Raji (cell line): Measurements from ENCODE around the gene MED6.

Experiments
- POLR2A ChIP-seq: IDR thresholded peaks from 2 replicates; pipeline ENCODE4 v1.6.1; 2011; ENCODE audit warnings: low read depth, low read length, control low read depth; ENCODE audit not compliant: insufficient read depth

MED6 gene

DNA sequence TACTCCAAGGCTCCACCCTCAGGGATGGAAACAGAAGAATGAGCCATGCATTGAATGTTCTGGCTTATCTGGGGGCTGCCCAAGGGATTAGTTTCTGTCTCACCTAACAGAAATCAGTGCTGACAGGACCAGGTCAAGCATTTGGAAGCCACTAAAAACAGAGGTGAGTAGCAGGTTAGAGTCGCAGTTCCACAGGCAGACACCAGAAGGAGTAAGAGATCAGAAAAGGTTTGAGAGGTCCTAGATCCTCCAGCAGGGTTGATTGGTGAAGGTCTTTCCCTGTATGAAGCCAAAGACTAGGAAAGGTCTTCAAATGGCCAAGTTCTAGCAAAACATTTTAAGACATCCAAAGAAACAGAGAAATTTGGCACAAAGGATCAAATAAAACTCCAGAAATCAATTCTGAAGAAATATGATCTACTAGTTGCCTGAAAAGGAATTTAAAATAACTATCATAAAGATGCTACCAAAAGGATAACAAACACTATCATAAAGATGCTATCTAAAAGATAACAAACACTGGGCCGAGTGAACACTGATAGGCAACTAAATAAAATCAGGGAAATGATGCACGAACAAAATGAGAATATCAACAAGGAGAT, 21.8 kb upstream of the MED6 start:
- TF ChIP-seq POLR2A: no peak

DNA sequence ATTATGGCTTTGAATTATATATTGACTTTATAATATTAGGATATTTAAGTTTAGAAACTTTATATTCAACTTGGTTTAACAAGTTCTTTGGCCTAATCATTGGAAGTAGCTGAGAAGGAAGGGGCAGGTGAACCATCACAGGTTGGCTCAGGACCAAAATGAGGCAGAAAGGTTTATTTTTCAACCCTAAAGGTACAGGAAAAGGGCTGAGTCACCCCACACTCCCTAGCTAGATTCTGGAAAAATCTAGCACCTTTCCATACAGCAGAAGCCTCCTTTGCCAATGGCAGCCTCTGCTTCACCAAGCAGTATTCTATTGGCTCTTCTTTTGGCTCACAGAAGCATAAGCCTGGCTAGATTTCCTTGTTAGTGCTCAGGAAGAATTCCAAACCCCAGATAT, 19.3 kb upstream of the MED6 start:
- no peak for TF ChIP-seq POLR2A

DNA sequence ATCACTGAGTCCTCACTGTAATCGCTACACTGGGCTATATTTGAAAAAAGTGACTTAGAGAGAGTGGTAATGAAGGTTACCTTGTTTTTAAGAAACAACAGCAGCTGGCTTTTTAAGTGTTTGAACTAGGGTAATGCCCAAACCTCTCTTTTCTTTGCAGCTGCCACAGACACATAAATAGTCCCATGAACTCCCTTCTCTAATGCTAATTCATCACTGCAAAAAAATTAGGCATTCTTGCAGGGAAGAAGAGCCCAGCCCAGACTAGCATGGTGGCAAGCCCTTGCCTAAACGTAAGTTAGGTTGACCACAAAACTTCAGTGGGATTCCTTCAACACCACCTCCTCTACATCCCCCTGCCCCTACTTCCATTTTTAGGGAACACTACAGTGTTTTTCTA, 17.9 kb upstream of the MED6 start:
- no peak for TF ChIP-seq POLR2A

DNA sequence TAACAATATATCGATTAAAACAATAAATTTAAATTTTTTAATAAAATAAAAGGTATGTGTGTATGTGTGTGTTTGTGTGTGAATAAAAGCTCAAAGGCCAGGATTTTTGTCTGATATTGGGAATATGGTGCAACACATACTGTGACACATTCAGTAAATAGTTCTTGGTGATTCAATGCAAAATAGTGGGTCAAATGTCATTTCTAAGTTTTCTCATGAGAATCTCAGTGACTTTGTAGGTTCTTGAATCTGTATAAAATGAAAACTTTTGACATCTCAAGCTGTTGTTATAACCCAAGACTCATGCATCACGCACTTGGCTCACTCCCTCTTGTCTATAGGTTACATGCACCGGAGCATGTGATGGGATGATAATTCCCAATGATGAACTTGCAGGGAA, 16.2 kb upstream of the MED6 start:
- TF ChIP-seq POLR2A: no peak

DNA sequence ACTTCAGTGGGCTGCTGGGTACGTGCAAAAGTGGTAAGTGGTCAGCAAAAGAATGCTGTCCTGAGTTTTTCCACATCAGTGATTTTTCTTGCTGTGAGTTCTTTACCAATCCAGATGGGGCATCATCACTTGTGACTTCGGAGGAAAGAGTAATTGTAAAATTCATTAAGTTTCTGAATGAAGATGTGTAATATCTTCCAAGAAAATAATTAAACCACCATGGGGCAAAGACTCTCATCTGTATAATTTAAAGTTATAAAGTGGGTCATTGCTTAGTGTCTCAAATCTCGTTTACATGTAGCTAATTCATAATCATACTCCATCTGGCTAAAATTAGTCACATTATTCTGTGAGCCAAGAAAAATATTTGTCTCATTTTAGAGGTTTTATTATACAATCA, 10.8 kb upstream of the MED6 start:
- no peak for TF ChIP-seq POLR2A

DNA sequence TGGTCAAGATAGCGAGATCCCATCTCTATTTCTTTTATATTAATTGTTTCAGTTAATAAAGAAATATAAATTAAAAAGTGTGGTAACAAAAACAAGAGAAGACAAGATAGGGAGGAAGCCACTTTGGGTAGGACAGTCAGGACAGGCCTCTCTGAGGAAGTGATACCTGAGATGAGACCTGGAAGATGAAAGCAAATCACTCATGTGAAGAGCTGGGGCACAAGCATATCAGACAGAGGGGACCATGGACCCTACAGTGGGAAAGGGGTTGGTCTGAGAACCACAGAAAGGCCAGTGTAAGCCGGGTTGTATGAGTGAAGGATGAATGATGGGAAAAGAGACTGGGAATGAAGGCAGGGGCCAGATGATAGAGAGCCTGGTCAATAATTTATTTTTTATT, 1.8 kb upstream of the MED6 start:
- no peak for TF ChIP-seq POLR2A

DNA sequence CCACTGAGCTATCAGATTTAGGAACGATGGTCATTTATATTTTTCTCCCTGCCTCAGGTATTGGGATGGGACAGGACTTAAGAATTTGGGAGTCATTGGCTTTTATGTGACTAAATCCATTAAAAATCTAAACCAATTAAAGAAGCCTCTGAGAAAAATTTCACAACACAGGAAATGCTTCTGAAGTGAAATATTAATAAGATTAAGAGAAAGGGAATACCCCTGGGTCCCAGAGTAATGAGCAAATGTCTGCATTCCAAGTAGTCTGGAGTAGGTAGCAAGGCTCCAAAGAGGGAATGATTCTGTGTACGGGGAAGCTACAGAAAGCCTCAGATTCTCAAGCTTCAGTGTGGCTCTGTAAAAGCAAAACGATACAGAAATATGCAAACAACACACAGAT, 707 bp upstream of the MED6 start:
- TF ChIP-seq POLR2A: 0 out of 2 replicates have a peak, but pooled peaks have one; percentile 4

DNA sequence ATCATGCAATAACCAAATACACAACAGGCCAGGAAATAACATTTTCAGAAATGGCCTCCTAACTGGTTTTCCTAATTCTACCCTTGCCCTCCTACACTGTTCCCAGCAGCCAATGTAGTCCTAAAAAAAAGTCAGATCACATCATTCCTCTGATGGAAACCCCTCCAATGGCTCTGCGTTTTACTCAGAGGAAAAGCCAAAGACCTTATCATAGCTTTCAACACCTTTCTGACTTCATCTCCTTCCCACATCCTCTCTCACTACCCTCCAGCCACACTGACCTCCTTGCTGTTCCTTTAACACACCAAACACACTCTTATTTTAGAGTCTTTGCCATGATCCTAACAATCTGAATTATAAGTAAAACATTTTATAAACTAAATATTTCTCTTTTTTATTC, 1.1 kb downstream of the MED6 start:
- TF ChIP-seq POLR2A: no peak

DNA sequence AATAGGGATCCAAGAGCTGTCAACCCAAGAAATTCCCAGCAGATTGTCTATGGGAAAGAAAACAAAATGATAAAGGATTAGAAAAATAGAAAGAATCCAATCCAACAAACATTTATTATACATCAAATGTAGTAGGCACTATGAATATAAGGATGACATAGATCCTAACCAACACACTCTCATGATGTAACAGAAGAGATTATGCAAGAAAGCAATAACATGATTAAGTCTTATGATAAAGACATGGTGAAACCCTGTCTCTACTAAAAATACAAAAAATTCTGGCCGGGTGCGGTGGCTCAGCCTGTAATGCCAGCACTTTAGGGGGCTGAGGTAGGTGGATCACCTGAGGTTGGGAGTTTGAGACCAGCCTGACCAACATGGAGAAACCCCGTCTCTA, 2.7 kb downstream of the MED6 start:
- no peak for TF ChIP-seq POLR2A

DNA sequence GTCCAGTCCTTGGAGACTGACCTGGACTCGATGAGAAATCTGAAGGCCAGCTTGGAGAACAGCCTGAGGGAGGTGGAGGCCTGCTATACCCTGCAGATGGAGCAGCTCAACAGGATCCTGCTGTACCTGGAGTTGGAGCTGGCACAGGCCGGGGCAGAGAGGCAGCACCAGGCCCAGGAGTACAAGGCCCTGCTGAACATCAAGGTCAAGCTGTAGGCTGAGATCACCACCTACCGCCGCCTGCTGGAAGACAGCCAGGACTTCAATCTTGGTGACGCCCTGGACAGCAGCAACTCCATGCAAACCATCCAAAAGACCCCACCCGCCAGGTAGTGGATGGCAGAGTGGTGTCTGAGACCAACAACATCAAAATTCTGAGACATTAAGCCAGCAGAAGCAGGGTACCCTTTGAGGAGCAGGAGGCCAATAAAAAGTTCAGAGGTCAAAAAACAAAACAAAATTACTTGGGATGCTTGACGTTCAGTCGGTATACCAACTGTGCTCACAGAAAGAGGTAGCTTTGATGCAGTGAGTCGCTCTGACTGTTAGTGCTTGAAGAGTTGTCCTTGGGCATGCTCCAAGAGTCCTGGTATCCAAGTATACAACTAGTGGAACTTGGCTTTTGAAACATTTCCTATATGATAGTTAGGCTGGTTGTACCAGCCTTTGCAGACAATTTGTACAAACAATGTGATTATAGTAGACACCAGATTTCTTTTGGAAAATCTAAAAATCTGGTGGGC, 4.8 kb downstream of the MED6 start:
- TF ChIP-seq POLR2A: no peak

DNA sequence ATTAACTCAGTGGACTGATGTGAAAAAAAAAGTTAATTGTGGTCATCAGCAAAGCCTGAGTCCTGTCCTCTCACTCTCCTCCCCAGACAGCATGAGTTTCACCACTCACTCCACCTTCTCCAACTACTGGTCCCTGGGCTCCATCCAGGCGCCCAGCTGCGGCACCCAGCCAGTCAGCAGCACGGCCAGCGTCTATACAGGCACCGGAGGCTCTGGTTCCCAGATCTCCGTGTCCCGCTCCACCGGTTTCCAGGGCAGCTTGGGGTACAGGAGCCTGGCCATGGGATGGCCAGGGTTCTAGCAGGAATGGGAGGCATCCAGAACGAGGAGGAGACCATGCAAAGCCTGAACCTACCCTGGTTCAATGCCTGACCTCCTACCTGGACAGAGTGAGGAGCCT, 6.0 kb downstream of the MED6 start:
- TF ChIP-seq POLR2A: no peak

DNA sequence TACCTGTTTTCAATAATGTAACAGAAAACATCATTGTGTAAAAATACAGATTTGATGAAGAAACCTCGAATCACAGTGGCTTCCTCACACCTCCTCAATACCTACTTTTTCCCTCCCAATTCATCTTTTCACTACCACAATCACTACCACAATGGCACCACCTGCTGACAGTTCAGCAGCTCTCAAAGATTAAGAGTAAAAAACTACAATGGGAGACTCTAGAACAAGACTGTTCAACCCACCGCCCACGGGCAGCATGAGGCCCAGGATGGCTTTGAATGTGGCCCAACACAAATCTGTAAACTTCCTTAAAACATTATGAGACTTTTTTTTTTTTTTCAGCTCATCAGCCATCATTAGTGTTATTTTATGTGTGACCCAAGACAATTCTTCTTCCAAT, 15.2 kb downstream of the MED6 start:
- no peak for TF ChIP-seq POLR2A

DNA sequence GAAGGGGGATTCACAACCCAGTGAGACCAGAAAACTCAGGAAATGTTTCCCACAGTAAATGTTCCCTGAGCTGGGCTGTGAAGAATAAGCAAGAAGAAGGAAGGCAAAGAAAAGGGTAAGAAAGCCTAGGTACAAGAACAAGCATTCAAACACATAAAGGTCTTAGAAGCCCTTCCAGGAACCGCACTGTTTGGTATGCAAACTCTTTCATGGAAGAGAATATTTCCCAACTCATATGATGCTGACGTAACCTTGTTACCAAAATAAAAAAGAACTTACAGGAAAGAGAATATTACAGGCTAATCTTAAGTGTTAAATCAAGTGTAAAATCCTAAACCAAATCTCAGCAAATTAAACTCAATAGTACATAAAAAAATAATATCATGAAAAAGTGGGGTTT, 23.6 kb downstream of the MED6 start:
- TF ChIP-seq POLR2A: no peak

DNA sequence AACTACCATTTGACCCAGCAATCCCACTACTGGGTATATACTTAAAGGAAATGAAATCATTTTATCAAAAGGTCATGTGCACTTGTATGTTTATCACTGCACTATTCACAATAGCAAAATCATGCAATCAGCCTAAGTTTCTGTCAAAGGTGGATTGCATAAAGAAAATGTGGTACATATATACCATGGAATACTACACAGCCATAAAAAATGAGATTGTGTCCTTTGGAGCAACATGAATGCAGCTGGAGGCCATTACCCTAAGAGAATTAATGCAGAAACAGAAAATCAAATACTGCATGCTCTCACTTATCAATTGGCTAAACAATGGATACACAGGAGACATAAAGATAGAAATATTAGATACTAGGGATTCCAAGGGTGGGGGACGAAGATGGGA, 27.4 kb downstream of the MED6 start:
- no peak for TF ChIP-seq POLR2A

DNA sequence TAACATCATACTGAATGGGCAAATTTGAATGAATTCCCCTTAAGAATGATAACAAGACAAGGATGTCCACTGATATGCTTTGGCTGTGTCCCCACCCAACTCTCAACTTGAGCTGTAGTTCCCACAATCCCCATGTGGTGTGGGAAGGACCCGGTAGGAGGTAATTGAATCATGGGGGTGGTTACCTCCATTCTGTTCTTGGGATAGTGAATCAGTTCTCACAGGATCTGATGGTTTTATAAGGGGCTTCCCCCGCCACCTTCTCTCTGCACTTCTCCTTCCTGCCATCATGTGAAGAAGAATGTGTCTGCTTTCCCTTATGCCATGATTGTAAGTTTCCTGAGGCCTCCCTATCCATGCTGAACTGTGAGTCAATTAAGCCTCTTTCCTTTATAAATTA, 29.3 kb downstream of the MED6 start:
- no peak for TF ChIP-seq POLR2A

DNA sequence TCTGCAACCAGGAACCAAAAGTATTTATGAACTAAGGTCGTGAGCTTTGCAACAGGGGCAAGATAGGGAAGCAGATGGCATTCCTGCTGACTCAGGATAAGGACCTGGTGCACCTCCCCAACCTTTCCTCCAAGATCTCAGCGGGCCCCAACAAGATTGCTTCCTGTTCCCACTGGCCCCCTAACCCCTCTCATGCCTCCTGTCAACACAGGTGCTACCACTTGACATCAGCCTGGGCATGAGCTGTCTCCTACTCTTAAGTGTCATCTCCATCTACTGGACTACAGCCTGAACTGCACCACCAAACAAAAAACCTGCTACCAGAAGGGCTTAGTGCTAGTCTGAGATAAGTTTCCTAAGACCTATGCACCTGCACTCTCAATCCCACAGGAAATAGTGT, 32.7 kb downstream of the MED6 start:
- TF ChIP-seq POLR2A: no peak

DNA sequence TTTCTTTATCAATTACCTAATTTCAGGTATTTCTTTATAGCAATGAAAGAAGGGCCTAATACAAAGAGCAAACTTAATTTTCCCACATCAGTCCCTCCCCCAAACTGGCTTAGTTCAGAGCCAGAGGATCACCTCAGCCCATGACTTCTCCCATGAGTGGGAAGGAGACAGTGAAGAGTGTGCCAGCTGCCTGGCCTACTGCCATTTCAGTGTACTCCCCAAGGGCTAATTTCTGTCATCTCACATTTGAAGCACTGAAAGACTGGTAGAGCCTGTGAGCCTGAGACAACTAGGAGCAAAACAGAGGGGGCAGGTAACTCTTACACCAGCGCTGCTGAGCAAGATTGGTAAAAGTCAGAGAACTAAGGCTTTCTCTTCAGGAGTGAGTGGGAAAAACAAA, 36.6 kb downstream of the MED6 start:
- TF ChIP-seq POLR2A: no peak
